SK-N-SH treated with all-trans-retinoic acid at 6 μM for 48 hours (cell line): Measurements from ENCODE around the gene DSC3.

ENCODE experiments used
- PPARA ChIP-seq: fragments of 250-450 bp; sonication (Bioruptor Pico); IDR thresholded peaks from 2 replicates; pipeline ENCODE4 v1.5.0; 2020; ENCODE audit warnings: mild to moderate bottlenecking, borderline replicate concordance
- TCF4 ChIP-seq: fragments of 250-450 bp; sonication (Bioruptor Pico); IDR thresholded peaks from 2 replicates; pipeline ENCODE4 v1.8.0; 2021; ENCODE audit warnings: mild to moderate bottlenecking, moderate library complexity, borderline replicate concordance

DNA sequence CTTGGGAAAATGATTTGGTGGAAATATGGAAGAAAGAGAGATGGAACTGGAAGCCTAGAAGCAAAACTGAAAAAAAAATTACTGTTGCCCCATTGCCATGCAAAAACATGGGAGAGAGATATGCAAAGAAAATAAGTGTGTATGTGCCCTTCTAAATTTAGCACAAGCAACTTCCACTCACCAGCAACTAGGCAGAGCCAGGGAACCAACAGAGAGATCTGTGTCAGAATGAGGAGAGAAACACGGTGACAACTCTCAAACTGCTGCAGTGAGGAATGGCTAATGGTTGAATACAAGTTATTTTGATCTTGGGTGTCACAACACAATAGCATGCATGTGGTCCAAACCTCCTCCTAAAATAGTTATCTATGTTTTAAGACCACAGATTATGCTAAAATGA, 48.8 kb upstream of the DSC3 start:
- TF ChIP-seq TCF4 (CRISPR knock-in tag) (no peak), PPARA (CRISPR knock-in tag) (no peak)
